ENCODE measurements around the gene B3GALT5.

- no peak for TF ChIP-seq CTCF (IDR thresholded peaks at IDR 0.05)
- no peak for TF ChIP-seq EP300 (IDR thresholded peaks at IDR 0.05)
- no peak for TF ChIP-seq POLR2A (IDR thresholded peaks at IDR 0.05)
- TF ChIP-seq POLR2AphosphoS5 (IDR thresholded peaks at IDR 0.05): no peak
These were observed 53.3 kb downstream of the B3GALT5 start for GRCh38 chr21:39666026-39666425.
